H1 (cell line): ENCODE measurements around the gene TFE3. TPM values are rescaled to one million over a fixed set of nuclear protein-coding genes. Genes with fewer than 3 reads are reported as not detected.

Experiments
- BRCA1 ChIP-seq: IDR thresholded peaks from 2 replicates; pipeline ENCODE4 v1.6.1; 2012; ENCODE audit warnings: low read depth, low read length, improper control_type of control experiment
- CBX8 ChIP-seq: fragments of 300-800, 300-1000 bp; sonication (generic); IDR thresholded peaks from 2 replicates; pipeline ENCODE4 v1.7.1; 2016; ENCODE audit warnings: low read depth, low read length, borderline replicate concordance
- RNF2 ChIP-seq: fragments of 200-900, 300-1000 bp; sonication (generic); IDR thresholded peaks from 2 replicates; pipeline ENCODE4 v1.7.1; 2016; ENCODE audit warnings: borderline replicate concordance, low read depth, mild to moderate bottlenecking, antibody characterized with exemption, low read length; ENCODE audit not compliant: poor library complexity, severe bottlenecking; ENCODE audit errors: missing control alignments
- RXRA ChIP-seq: IDR thresholded peaks from 2 replicates; pipeline ENCODE4 v1.6.1; 2011; ENCODE audit warnings: low read depth, mild to moderate bottlenecking, low read length, moderate library complexity; ENCODE audit not compliant: insufficient read depth
- polyA plus RNA-seq, 7 experiments: library from polyadenylated mRNA; depleted of rRNA in 3 of 7; stranded (reverse) in 5 of 7; unstranded in 2 of 7; fragments of >200 nt in 5 of 7; fragments of 200-250 nt in 2 of 7; gene quantifications; 1 replicate in 5 of 7; 2 replicates in 1 of 7; 4 replicates in 1 of 7; pipeline versions ENCODE4 v1.2.1 to v1.2.3, GENCODE V29; 2011 to 2013; ENCODE audit warnings: missing spikeins in 2 of 7, mixed read lengths in 2 of 7
- total RNA-seq: library from RNA; stranded (reverse); fragmentation: NEBNext Ultra II Directional; extraction: Animal tissue kit (Norgen Biotek cat#: 25700); gene quantifications from 2 replicates; pipeline ENCODE4 v1.2.1, GENCODE V29; 2021

The TFE3 gene
- total and polyA plus RNA-seq, 2 of the 8 experiments (the other 6 are each of a cell fraction or from before 2014, with no cell fraction given): 33.7 to 52.9 TPM

GRCh38 chrX:49066278-49066677, 23.1 kb upstream of the TFE3 start (continued):
- TF ChIP-seq CBX8 (no peak), RNF2 (no peak), BRCA1 (no peak), RXRA (no peak)
